NT2/D1 (cell line): Measurements from ENCODE around the gene GGNBP2.

Source experiments
- DNase-seq: peaks from one replicate; pipeline ENCODE4 v3.0.0-alpha.2; 2011; ENCODE audit warnings: low read depth, low spot score
- H3K27me3 ChIP-seq: 2 replicates; pipeline ENCODE4 v1.6.0; 2011; ENCODE audit warnings: mild to moderate bottlenecking; ENCODE audit not compliant: insufficient read length, insufficient read depth
- H3K36me3 ChIP-seq: 2 replicates; pipeline ENCODE4 v1.6.1; 2011; ENCODE audit warnings: mild to moderate bottlenecking, low read length, mixed read lengths; ENCODE audit not compliant: insufficient read depth, insufficient read length
- H3K4me1 ChIP-seq: 2 replicates; pipeline ENCODE4 v1.5.1; 2011; ENCODE audit not compliant: insufficient read depth, insufficient read length
- H3K4me3 ChIP-seq: 2 replicates; pipeline ENCODE4 v1.5.1; 2011; ENCODE audit warnings: low read depth; ENCODE audit not compliant: insufficient read length
- H3K9ac ChIP-seq: 2 replicates; pipeline ENCODE4 v1.6.0; 2011; ENCODE audit warnings: low read depth; ENCODE audit not compliant: insufficient read length
- H3K9me3 ChIP-seq: 2 replicates; pipeline ENCODE4 v1.5.1; 2011; ENCODE audit warnings: mild to moderate bottlenecking, low read length; ENCODE audit not compliant: insufficient read depth
- SUZ12 ChIP-seq: IDR thresholded peaks from 2 replicates; pipeline ENCODE4 v1.6.1; 2011; ENCODE audit not compliant: insufficient read length, insufficient read depth; ENCODE audit errors: extremely low read depth
- YY1 ChIP-seq: IDR thresholded peaks from 2 replicates; pipeline ENCODE4 v1.6.1; 2011; ENCODE audit not compliant: insufficient read length, insufficient read depth
- ZNF274 ChIP-seq: IDR thresholded peaks from 2 replicates; pipeline ENCODE4 v1.6.1; 2011; ENCODE audit warnings: mild to moderate bottlenecking, low read depth, low read length

GGNBP2 gene

DNA sequence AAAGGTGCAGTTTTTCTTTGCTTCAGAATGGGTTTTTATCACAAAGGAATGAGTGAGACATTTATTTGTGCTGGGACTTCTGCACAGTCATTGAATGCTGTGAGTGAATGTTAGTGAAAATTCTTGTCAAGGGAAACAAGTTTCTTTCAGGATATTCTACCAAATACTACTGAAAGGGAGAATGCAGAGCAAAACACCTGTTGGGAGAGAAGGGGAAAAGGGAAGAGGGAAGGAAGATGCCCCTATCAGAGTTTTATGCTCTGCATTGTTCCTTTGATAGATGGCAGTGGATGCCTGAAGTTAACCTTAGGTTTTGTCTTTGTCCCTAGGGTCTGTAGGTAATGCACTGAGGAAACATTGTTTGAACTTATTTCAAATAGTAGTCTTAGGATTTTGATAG is 3.1 kb downstream of the GGNBP2 start:
- H3K36me3 ChIP-seq = peaks cover 19% of the 10 kb centered on the region

DNA sequence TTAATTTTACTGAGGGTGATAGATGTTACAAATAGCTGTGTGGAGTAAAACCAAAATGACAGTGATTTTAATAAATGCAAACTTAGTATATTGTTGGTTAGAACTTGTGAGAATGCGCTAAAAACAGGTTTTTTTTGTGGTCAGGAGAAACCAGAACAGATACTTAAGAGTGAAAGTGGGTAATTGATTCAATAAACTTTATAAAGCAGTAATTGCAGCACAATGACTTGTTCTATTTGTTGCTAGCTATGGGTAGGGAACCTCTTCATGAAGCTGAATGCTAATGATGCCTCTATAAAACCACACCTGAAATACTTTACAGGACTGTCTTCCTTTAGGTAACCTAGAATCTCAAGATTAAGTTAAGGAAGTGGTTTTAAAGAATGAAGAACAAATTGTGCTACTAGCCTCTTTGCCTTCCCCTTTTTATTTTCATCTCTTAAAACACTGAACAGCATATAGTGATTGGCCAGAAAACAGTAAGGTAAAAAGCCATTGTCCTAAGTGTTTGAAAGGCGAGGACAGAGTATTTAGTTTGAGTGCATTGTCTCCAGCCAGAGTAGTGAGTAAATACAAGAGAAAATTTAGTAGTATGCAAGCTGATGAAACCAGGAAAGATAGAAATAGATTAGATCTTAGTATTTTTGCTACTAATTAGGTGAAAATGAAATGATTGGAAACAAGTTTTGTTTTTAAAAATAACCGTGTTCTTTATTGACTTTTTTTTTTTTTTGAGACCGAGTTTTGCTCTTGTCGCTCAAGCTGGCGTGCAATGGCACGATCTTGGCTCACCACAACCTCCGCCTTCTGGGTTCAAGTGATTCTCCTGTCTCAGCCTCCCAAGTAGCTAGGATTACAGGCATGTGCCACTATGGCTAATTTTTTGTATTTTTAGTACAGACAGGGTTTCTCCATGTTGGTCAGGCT is 6.0 kb downstream of the GGNBP2 start:
- no peak overlapping the region for H3K9ac ChIP-seq
- H3K4me1 ChIP-seq = no peaks in the 10 kb centered on the region
- DNase-seq = no peak
- no peaks in the 10 kb centered on the region for H3K9me3 ChIP-seq
- H3K27me3 ChIP-seq = no peaks in the 10 kb centered on the region
- TF ChIP-seq SUZ12 = no peak
- no peak for TF ChIP-seq YY1
- H3K36me3 ChIP-seq = peaks cover 29% of the 10 kb centered on the region
- no peak overlapping the region for H3K4me3 ChIP-seq

More for the DNA sequence above, 3.1 kb downstream of the GGNBP2 start:
- Histone ChIP-seq H3K4me3 (no peak overlapping the region), H3K4me1 (no peaks in the 10 kb centered on the region), H3K27me3 (no peaks in the 10 kb centered on the region), H3K9ac (no peak overlapping the region), H3K9me3 (no peaks in the 10 kb centered on the region)
- TF ChIP-seq YY1 (no peak), ZNF274 (no peak), SUZ12 (no peak)
- DNase-seq = no peak

DNA sequence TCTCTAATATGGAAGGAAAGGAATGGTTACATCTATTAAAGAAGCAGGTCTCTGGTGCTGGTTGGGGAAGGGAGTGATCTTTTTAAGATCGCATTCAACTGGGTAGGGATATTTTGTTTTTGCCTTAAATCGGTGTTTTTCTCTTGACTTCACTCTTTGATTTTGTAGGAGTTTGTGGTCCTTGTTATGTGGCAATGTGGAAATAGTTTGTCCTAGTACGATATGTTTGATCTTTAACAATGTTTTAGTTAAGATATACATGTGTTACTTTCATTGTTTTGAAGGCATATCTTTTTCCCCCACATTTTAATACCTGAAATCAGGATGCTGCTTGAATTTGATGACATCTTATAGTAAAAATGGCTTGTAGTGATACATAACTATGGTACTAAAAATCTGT is 8.7 kb downstream of the GGNBP2 start:
- H3K4me3 ChIP-seq = no peak overlapping the region

DNA sequence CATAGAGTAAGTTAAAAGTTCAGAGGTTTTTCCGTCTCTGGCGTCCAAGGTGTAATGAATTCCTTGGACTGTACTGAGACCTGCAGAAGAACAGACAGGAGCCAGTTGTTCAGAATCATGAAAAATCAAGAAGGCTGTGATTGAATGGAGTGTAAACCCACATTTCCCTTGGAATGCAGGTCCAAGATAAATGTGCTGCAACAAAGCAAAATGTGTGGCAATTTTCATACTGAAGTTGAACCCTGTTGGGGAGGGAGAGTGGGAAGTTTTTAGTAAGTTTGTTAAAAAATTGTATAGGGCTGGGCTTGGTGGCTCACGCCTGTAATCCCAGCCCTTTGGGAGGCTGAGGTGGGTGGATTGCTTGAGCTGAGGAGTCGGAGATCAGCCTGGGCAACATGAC is 21.4 kb downstream of the GGNBP2 start:
- no peaks in the 10 kb centered on the region for H3K4me1 ChIP-seq
- no peak for TF ChIP-seq ZNF274
- TF ChIP-seq YY1 = no peak
- TF ChIP-seq SUZ12 = no peak
- DNase-seq = no peak
- H3K36me3 ChIP-seq = peaks cover 68% of the 10 kb centered on the region
- H3K9me3 ChIP-seq = no peaks in the 10 kb centered on the region
- H3K27me3 ChIP-seq = no peaks in the 10 kb centered on the region
- H3K4me3 ChIP-seq = no peak overlapping the region
- H3K9ac ChIP-seq = no peak overlapping the region

More for the DNA sequence above, 8.7 kb downstream of the GGNBP2 start:
- TF ChIP-seq ZNF274 = no peak
- TF ChIP-seq SUZ12 = no peak
- no peak for TF ChIP-seq YY1
- no peaks in the 10 kb centered on the region for H3K4me1 ChIP-seq
- no peaks in the 10 kb centered on the region for H3K27me3 ChIP-seq
- H3K36me3 ChIP-seq = peaks cover 31% of the 10 kb centered on the region
- no peaks in the 10 kb centered on the region for H3K9me3 ChIP-seq
- no peak for DNase-seq
- H3K9ac ChIP-seq = no peak overlapping the region

DNA sequence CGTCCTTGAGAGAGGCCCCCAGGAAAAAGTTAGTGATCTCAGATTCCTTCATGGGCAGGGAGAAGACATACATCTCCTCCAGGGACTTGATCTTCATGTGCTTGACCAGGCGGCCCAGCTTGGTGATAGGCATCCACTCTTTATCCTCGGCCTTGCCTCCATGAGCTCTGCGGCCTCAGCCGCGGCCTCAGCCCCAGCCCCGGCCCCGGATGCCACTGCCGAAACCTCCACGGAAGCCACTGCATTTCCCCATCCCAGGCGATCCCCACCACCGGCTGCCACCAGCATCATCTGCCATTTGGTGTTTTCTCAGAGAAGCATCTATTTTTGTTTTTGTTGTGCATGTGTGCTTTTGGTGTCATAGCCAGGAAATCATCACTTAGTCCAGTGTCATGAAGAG is 30.3 kb downstream of the GGNBP2 start:
- H3K27me3 ChIP-seq = no peaks in the 10 kb centered on the region
- no peaks in the 10 kb centered on the region for H3K9me3 ChIP-seq
- no peak overlapping the region for H3K9ac ChIP-seq
- peaks cover 49% of the 10 kb centered on the region for H3K36me3 ChIP-seq
- H3K4me3 ChIP-seq = no peak overlapping the region
- no peaks in the 10 kb centered on the region for H3K4me1 ChIP-seq
- DNase-seq = no peak
- no peak for TF ChIP-seq YY1
- TF ChIP-seq SUZ12 = no peak
- no peak for TF ChIP-seq ZNF274

DNA sequence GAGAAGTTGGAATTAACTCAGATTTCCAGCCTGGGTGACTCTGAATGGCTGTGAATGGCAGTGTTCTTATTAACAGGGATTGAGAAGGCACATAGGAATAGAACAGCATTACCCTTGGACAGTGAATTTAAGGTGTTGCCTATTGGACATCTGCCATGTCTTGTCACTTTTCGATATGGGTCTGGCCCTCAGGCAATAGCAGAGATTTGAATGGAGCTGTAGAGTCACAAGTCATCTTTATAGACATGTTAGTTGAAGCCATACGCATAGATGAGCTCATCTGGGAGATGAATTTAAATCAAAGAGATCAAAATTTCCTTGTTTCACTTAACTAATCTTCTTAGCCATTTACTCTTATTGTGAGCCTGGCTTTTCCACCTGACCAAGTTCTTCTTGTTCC is 32.1 kb downstream of the GGNBP2 start:
- H3K9me3 ChIP-seq = no peaks in the 10 kb centered on the region
- no peaks in the 10 kb centered on the region for H3K4me1 ChIP-seq
- no peak for TF ChIP-seq SUZ12
- no peak for TF ChIP-seq YY1
- TF ChIP-seq ZNF274 = no peak
- DNase-seq = no peak
- no peak overlapping the region for H3K9ac ChIP-seq
- H3K27me3 ChIP-seq = no peaks in the 10 kb centered on the region
- no peak overlapping the region for H3K4me3 ChIP-seq
- H3K36me3 ChIP-seq = peaks cover 49% of the 10 kb centered on the region

DNA sequence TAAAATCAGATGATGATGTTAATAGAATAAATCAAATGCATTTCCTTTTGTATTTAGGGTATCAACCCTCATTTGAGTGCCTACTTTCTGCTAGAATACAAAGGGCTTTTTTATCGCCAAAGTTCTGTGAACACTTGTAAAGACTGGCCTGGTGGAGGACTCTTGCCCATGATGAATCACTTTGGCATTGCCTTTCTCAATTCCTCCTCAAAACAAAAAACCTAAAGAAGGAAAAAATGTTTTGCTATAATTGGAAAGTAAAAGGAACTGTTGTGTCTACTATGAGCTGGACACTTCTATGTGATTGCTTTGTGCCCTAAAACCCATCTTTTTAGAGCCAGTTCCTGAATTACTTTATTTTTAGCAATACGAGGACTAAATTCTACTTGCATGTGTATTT is 34.0 kb downstream of the GGNBP2 start:
- Histone ChIP-seq H3K9me3 (no peaks in the 10 kb centered on the region), H3K9ac (no peak overlapping the region), H3K4me1 (no peaks in the 10 kb centered on the region), H3K36me3 (peaks cover 55% of the 10 kb centered on the region), H3K4me3 (no peak overlapping the region), H3K27me3 (no peaks in the 10 kb centered on the region)
- no peak for TF ChIP-seq ZNF274
- TF ChIP-seq SUZ12 = no peak
- no peak for TF ChIP-seq YY1
- DNase-seq = no peak
